HG03159 (cell line): ENCODE measurements around the gene LHFPL2.
"Not testable (repeated sequence)": the region's sequence is repeated elsewhere in the genome, so short reads cannot be mapped to it uniquely, and the experiment has no call there.

Experiments
- ATAC-seq: cut with Tn5 transposase; IDR thresholded peaks from one replicate; pipeline ENCODE4 v1.9.1; 2021; ENCODE audit warnings: mild to moderate bottlenecking, moderate library complexity; ENCODE audit not compliant: unreplicated experiment

Gene LHFPL2

GRCh38 chr5:78624011-78624541, 24.5 kb downstream of the LHFPL2 start:
- no peak for ATAC-seq

GRCh38 chr5:78622302-78622971, 26.1 kb downstream of the LHFPL2 start:
- no peak for ATAC-seq

GRCh38 chr5:78621291-78621738, 27.3 kb downstream of the LHFPL2 start:
- no peak for ATAC-seq

GRCh38 chr5:78620119-78620518, 28.5 kb downstream of the LHFPL2 start:
- not testable (repeated sequence) for ATAC-seq

DNA sequence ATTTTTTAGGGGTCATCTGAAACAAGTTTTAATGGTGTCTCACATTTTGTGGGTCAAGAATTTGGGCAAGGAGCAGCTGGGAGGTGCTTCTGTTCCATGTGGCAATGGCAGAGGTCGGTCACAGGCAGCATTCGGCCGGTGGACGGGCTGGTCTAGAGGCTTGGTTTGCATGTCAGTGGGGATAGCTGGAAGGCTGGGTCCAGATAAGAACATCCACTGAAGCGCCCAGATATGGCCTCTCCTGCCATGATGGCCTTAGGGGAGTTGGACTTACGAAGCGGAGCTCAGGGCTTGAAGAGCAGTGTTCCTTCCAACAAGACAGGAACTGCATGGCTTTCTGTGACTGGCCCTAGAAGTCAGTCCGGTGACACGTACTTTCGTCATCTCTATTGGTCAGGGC, 30.3 kb downstream of the LHFPL2 start:
- ATAC-seq = no peak

GRCh38 chr5:78615697-78616096, 32.9 kb downstream of the LHFPL2 start:
- ATAC-seq = no peak

DNA sequence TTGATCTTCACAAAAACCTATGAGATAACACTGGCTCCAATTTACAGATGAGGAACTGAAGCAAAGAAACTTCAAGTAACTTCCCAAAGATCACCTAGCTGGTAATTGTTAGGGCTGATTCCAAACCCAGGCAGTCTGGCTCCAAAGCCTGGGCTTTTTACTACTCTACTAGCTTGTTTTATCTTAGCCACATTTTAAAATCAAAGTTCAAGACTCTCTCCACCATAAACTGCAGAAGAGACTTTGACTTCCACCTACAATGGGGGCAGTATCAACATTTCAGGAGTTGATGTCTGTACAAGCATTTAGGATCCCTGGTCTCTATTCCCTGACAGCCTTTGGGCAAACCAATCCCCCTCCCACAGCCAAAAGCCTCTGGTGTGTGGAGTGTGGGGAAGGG, 33.8 kb downstream of the LHFPL2 start:
- ATAC-seq = no peak

- no peak for ATAC-seq
Measured at GRCh38 chr5:78613756-78614155, 34.8 kb downstream of the LHFPL2 start.

DNA sequence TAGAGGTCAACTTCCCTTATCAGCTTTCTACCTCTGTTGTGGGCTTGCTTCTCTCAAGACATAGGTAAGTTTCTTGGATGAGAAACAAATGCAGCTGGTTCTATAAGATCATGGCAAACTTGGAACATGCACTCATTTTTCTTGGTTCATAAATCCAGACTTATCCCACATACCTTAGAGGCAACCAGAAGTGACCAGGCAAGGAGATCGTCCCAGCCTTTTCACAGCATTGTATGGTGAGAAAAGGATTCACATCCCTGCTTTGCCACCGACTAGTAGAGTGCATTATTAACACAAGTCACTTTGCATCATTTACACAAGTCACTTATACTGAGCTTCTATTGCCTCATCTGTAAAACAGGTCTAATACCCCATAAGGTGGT, 35.4 kb downstream of the LHFPL2 start:
- no peak for ATAC-seq

DNA sequence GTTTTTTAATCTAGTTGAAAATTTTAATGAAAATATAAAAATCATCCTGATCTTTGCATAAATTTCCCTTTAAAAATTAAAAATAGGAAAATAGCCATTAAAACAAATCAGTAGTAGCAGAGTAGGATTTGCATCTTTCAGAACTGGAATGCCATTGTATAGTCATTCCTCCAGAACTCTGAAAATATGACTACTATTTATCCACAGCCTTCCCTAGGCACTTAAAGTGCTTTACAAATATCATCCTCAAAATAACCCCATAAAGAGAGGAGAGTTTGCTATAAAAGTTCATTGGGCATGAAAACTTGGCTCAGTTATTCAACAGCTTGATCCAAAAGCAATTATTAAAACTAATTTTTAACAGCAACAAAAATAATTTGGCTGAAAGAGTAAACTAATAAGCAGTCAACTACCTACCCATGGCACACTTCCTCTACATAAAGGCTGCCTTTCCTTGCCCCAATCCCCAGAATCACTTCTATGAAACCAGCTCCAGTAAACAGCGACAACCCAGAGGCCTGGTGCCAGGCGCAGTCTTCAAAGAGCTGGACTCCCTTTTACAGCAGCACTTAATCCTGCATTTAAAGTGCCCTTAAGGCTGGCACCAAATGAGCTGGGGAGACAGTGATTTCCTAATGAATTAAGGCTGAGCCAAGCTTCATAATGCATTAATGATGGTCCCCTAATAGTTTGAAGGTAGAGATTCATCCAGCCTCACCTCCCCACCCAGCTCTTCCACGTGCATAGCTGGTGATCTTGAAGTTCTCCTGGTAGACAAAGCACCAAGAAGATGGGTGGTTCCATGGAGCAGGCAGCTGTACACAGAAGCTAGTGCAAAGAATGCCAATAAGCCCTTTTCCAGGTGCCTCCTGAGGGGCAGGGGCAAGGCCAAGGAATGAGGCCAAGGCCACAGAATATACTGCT, 36.1 kb downstream of the LHFPL2 start:
- ATAC-seq = no peak

DNA sequence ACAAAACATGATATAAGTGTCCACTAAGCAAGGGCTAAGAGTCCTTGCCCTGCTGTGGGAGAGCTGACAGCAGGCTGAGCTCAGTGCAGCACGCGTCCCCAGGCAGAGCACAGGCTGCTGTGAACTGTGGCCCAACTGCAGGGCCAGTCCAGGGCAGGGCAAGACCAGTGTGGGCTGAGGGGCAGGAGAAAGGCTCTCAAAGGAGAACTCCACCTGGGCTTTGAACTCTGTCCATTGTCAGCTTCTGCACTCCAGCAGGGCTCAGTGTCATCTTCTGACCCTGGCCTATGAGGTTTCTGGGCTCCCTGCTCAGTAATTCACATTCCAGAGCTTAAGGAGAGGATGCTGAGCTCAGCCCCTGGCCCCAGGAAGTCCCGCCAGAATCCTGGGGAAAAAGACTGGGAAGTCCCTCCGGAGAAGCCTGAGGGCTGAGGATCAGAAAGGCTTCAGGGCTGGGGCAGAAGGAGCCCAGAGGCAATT, 37.4 kb downstream of the LHFPL2 start:
- ATAC-seq = no peak

DNA sequence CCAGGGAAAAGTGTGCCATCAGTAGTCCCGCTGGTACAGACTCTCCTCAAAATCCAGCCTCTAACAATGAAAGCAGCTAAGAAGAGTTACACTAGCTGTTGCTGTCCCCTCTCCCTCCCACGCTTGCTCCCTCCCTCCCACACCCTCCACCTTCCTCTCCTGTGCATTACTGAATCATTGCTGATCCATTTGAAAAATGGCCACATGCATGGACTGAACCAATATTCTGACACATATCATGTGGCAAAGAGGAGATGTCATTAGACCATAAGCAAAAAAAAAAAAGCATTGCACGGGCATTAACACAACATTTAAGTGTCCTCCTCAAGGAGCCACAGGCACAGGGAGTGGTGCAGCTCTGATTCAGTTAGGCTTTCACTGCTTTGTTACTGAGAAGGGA, 37.9 kb downstream of the LHFPL2 start:
- no peak for ATAC-seq

GRCh38 chr5:78610163-78610583, 38.4 kb downstream of the LHFPL2 start:
- ATAC-seq = no peak

GRCh38 chr5:78607864-78608263, 40.7 kb downstream of the LHFPL2 start:
- ATAC-seq = no peak

DNA sequence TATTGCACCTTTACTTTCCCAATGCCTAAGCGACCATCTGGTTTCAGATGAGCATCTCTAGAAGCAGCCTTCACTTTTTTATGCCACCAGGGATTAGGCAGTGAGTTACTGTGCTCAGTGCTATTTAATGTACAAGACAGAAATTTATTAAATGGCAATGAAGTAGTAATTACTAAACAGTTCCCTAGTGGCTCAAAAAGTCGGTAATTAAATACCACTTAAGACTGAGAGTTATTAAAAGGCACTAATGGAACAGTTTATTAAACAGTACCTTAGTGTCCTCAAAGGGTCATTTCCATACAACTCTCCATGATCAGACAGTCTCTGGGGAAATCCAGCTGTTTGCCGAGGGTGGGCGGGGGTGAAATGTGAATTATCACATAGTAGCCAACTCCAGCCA, 42.3 kb downstream of the LHFPL2 start:
- no peak for ATAC-seq

DNA sequence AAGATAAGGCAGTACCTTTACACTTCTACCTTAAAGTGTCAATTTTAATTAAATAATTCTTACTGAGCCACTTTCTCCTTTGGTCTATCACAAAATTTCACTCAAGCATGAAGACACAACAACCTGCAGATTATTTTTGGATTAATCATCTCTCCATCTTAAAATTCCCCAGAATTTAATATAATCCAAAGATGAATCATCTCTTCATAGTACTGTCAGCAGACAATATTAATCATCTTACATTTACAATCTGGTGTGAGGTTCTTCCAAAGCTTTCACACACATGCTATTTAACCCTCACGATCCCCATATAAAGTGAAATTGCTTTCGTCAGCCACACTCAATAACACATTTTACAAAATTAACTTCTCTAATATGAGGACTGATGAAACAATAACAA, 43.0 kb downstream of the LHFPL2 start:
- ATAC-seq = no peak

- ATAC-seq = no peak
Measured at GRCh38 chr5:78604689-78605285, 43.8 kb downstream of the LHFPL2 start.

- no peak for ATAC-seq
Measured at GRCh38 chr5:78603636-78604175, 44.9 kb downstream of the LHFPL2 start.

GRCh38 chr5:78602400-78602799, 46.2 kb downstream of the LHFPL2 start:
- ATAC-seq = no peak

GRCh38 chr5:78601559-78602314, 46.8 kb downstream of the LHFPL2 start:
- ATAC-seq = no peak
